Ishikawa (cell line): ENCODE measurements around the gene CMTM8.

Experiments used
- CEBPB ChIP-seq: IDR thresholded peaks from 2 replicates; pipeline ENCODE4 v1.6.1; 2012
- CREB1 ChIP-seq: IDR thresholded peaks from 2 replicates; pipeline ENCODE4 v1.6.1; 2012; ENCODE audit warnings: low read depth
- EGR1 ChIP-seq: IDR thresholded peaks from 2 replicates; pipeline ENCODE4 v1.6.1; 2012
- EP300 ChIP-seq: IDR thresholded peaks from 2 replicates; pipeline ENCODE4 v1.6.1; 2012; ENCODE audit warnings: borderline replicate concordance
- FOXM1 ChIP-seq: IDR thresholded peaks from 2 replicates; pipeline ENCODE4 v1.6.1; 2012; ENCODE audit warnings: low read depth, borderline replicate concordance
- MAX ChIP-seq: IDR thresholded peaks from 2 replicates; pipeline ENCODE4 v1.6.1; 2012
- NFIC ChIP-seq: IDR thresholded peaks from 2 replicates; pipeline ENCODE4 v1.6.1; 2012
- RAD21 ChIP-seq: IDR thresholded peaks from 2 replicates; pipeline ENCODE4 v1.6.1; 2012; ENCODE audit warnings: low read depth
- TAF1 ChIP-seq: IDR thresholded peaks from 2 replicates; pipeline ENCODE4 v1.6.1; 2012; ENCODE audit warnings: low read depth, mild to moderate bottlenecking
- TCF12 ChIP-seq: IDR thresholded peaks from 2 replicates; pipeline ENCODE4 v1.6.1; 2012; ENCODE audit warnings: low read depth
- TEAD4 ChIP-seq: IDR thresholded peaks from 2 replicates; pipeline ENCODE4 v1.6.1; 2012
- YY1 ChIP-seq: IDR thresholded peaks from 2 replicates; pipeline ENCODE4 v1.6.1; 2012; ENCODE audit warnings: low read depth
- ZBTB7A ChIP-seq: IDR thresholded peaks from 2 replicates; pipeline ENCODE4 v1.6.1; 2012; ENCODE audit warnings: low read depth
- TF ChIP-seq, protein P1 (sequence below): IDR thresholded peaks from 2 replicates; pipeline ENCODE4 v1.6.1; 2012
- TF ChIP-seq, protein P2 (sequence below): IDR thresholded peaks from 2 replicates; pipeline ENCODE4 v1.6.1; 2012; ENCODE audit warnings: low read depth, mild to moderate bottlenecking

Gene CMTM8

GRCh38 chr3:32337505-32337904, 99.0 kb downstream of the CMTM8 start:
- TF ChIP-seq, protein P1, sequence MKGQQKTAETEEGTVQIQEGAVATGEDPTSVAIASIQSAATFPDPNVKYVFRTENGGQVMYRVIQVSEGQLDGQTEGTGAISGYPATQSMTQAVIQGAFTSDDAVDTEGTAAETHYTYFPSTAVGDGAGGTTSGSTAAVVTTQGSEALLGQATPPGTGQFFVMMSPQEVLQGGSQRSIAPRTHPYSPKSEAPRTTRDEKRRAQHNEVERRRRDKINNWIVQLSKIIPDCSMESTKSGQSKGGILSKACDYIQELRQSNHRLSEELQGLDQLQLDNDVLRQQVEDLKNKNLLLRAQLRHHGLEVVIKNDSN = no peak
- TF ChIP-seq EP300 (no peak), FOXM1 (no peak), EGR1 (no peak), TCF12 (no peak), RAD21 (no peak), YY1 (no peak), TEAD4 (no peak), TAF1 (no peak), CREB1 (no peak)

GRCh38 chr3:32340039-32340438, 101.6 kb downstream of the CMTM8 start:
- no peak for TF ChIP-seq EP300
- no peak for TF ChIP-seq ZBTB7A
- no peak for TF ChIP-seq CEBPB
- no peak for TF ChIP-seq YY1
- TF ChIP-seq RAD21 = peak; percentile 67
- TF ChIP-seq TAF1 = no peak
- TF ChIP-seq NFIC = no peak

DNA sequence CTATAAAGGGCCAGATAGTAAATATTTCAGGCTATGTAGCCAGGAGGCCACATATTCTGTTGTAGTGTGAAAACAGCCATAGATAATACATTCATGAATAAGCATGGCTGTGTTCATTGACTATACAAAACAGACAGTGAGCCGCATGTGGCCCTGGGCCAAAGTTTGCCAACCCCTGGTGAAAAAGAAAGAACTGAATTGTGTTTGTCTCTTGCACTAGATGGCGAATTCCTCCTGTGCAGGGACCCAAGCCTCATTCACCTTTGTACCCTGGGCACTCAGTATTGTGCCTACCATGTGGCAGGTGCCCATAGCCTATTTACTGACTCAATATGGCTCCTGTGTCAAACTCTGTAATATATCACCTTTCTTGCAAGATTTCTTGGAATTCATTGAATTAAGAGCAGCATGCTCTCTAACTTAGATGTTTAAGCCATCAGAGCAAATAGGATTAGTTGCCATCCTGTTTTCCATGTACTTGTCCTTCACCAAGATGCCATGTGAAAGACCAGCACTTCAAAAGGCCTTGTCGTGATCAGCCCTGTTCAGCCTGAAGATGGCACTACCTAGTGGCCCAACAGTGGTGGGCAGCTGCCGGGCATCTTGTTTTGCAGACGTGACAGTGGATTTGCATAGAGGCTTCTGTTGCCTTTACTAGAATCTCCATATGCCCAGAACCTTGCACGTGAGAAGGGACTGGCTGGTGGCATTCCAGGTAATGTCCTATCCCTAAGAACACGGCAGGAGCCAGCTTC, 102.3 kb downstream of the CMTM8 start:
- TF ChIP-seq ZBTB7A (no peak), EGR1 (no peak), RAD21 (0 out of 2 replicates have a peak, but pooled peaks have one; percentile 4)
- TF ChIP-seq, protein P2, sequence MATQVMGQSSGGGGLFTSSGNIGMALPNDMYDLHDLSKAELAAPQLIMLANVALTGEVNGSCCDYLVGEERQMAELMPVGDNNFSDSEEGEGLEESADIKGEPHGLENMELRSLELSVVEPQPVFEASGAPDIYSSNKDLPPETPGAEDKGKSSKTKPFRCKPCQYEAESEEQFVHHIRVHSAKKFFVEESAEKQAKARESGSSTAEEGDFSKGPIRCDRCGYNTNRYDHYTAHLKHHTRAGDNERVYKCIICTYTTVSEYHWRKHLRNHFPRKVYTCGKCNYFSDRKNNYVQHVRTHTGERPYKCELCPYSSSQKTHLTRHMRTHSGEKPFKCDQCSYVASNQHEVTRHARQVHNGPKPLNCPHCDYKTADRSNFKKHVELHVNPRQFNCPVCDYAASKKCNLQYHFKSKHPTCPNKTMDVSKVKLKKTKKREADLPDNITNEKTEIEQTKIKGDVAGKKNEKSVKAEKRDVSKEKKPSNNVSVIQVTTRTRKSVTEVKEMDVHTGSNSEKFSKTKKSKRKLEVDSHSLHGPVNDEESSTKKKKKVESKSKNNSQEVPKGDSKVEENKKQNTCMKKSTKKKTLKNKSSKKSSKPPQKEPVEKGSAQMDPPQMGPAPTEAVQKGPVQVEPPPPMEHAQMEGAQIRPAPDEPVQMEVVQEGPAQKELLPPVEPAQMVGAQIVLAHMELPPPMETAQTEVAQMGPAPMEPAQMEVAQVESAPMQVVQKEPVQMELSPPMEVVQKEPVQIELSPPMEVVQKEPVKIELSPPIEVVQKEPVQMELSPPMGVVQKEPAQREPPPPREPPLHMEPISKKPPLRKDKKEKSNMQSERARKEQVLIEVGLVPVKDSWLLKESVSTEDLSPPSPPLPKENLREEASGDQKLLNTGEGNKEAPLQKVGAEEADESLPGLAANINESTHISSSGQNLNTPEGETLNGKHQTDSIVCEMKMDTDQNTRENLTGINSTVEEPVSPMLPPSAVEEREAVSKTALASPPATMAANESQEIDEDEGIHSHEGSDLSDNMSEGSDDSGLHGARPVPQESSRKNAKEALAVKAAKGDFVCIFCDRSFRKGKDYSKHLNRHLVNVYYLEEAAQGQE = no peak

- TF ChIP-seq TAF1 (no peak), MAX (no peak), CREB1 (no peak), EP300 (no peak), CEBPB (no peak), NFIC (no peak), EGR1 (no peak)
- TF ChIP-seq, protein P1 = no peak
These were observed 109.1 kb downstream of the CMTM8 start for GRCh38 chr3:32347343-32348125.

DNA sequence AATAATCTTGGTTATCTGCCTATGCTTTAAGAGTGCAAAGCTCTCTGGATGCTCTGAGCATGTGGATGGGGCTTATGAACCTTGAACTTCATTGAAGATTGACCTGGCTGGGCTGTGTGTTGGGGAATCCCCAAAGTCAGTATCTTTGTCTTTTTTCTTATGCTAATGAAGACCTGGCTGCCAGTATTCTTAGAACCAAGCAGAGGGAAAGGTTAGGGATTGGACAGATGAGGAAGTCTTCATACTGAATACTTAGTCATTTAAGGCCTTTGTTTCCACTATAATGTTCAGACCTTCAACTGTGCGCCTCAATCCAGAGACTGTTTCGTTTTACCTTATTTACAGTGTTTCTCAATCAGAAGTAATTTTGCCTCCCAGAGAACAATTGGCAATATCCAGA, 110.7 kb downstream of the CMTM8 start:
- TF ChIP-seq EGR1 (no peak), CEBPB (no peak), ZBTB7A (no peak), RAD21 (no peak)

DNA sequence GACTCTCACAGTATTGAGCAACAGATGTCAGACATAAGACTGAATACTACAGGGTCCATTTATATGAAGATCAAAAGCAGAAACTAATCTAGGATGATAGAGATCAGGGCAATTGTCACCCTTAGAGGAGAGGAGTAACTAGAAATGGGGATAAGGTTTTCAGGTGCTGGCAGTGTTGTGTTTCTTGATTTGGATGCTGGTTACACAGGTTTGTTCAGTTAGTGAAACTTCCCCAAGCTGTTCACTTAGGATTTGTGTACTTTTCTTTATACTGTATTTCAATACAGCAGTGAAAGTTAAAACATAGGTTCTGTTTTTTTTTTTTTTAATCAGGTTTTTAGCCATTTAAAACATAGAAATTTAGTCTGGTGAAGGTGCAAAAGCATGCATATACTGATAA, 114.1 kb downstream of the CMTM8 start:
- TF ChIP-seq, protein P2 = no peak
- TF ChIP-seq RAD21 (no peak), TEAD4 (no peak), FOXM1 (no peak), EGR1 (no peak), EP300 (no peak), ZBTB7A (no peak), TCF12 (no peak), YY1 (no peak)
- TF ChIP-seq, protein P1 = no peak
